Testis (tissue), 3 donors: ENCODE measurements around the gene CENPT. TPM values are rescaled to one million over a fixed set of nuclear protein-coding genes. Genes with fewer than 3 reads are reported as not detected.

ENCODE experiments used
- DNase-seq: peaks from one replicate; pipeline ENCODE4 v3.0.0-alpha.2; 2019
- H3K27ac ChIP-seq, 2 donors: fragments of 200-600 bp; sonication (generic); one replicate each; pipeline ENCODE4 v1.5.1; 2019
- H3K27me3 ChIP-seq: fragments of 200-600 bp; sonication (generic); one replicate; pipeline ENCODE4 v1.5.1; 2019
- H3K36me3 ChIP-seq: fragments of 200-600 bp; sonication (generic); one replicate; pipeline ENCODE4 v1.5.1; 2017; ENCODE audit warnings: low read depth; ENCODE audit errors: missing control alignments
- H3K4me1 ChIP-seq: fragments of 200-600 bp; sonication (generic); one replicate; pipeline ENCODE4 v1.5.1; 2019
- H3K4me3 ChIP-seq, 2 donors: fragments of 200-600 bp; sonication (generic); one replicate each; pipeline ENCODE4 v1.5.1; 2017 to 2019
- H3K9me3 ChIP-seq: fragments of 200-600 bp; sonication (generic); one replicate; pipeline ENCODE4 v1.5.1; 2017
- CTCF ChIP-seq, 3 experiments: fragments of 450-650 bp in 2 of 3; fragments of 200-600 bp in 1 of 3; sonication (generic) in 1 of 3; IDR thresholded peaks; one replicate each; pipeline ENCODE4 v1.5.1; 2016 to 2019; ENCODE audit warnings: antibody characterized with exemption in 3 of 3, mild to moderate bottlenecking in 2 of 3, moderate library complexity in 1 of 3
- POLR2A ChIP-seq: fragments of 450-650 bp; IDR thresholded peaks from one replicate; pipeline ENCODE4 v1.6.1; 2017; ENCODE audit warnings: antibody characterized with exemption, mild to moderate bottlenecking, moderate library complexity
- WGBS, 2 donors: methylation state at CpG; one replicate each; pipeline ENCODE4 v1.1.5; 2018; 5-methylcytosine and 5-hydroxymethylcytosine counted together
- intact Hi-C: fragments of 100-400 bp; cut with DNase I; formaldehyde crosslinking; loops from one replicate; pipeline ENCODE4 v1.15.1; 2023; ENCODE audit warnings: low total_unique reads
- polyA plus RNA-seq: library from polyadenylated mRNA; stranded (reverse); fragments of 350-450 nt; fragmentation: Illumina TruSeq; extraction: RNeasy Lipid Tissue Mini Kit (QIAGEN cat#74804); gene quantifications from one replicate; pipeline ENCODE4 v1.2.3, GENCODE V29; 2014; ENCODE audit warnings: low read depth, low replicate concordance; ENCODE audit not compliant: insufficient read depth
- total RNA-seq, 2 donors: library from RNA; depleted of rRNA; stranded (reverse); fragments of >200 nt; gene quantifications; one replicate each; pipeline ENCODE4 v1.2.3, GENCODE V29; 2016

The CENPT gene
- total and polyA plus RNA-seq, 3 donors from 2014 or later = 108 to 154 (median 115) TPM

GRCh38 chr16:67843343-67843765 is 4.1 kb downstream of the CENPT start:
- Histone ChIP-seq H3K36me3 (no peaks in the 10 kb centered on the region), H3K27me3 (no peaks in the 10 kb centered on the region), H3K9me3 (no peaks in the 10 kb centered on the region), H3K4me3 (peak overlapping the region; percentile 87 to 96), H3K4me1 (peaks cover 33% of the 10 kb centered on the region), H3K27ac (peak overlapping the region; percentile 37 to 100)
- TF ChIP-seq CTCF (IDR thresholded peaks at IDR 0.05) = no peak
- no peak for TF ChIP-seq POLR2A
- intact Hi-C loops = no loop called here
- DNase-seq = no peak
- WGBS, 2 donors = 2 to 5% methylated on average over 8 to 11 of the region's 11 CpGs

- peaks cover 26% of the 10 kb centered on the region for H3K4me1 ChIP-seq
- TF ChIP-seq CTCF (IDR thresholded peaks at IDR 0.05) = no peak
- no peak for TF ChIP-seq POLR2A
- no peaks in the 10 kb centered on the region for H3K27me3 ChIP-seq
- no peaks in the 10 kb centered on the region for H3K9me3 ChIP-seq
- intact Hi-C loops = no loop called here
- H3K27ac ChIP-seq = peak overlapping the region; percentile 52 to 100
- H3K4me3 ChIP-seq = peak overlapping the region; percentile 87 to 96
- WGBS, 2 donors = 0% methylated on average over 3 to 59 of the region's 67 CpGs
- DNase-seq = peak; percentile 62
- H3K36me3 ChIP-seq = no peaks in the 10 kb centered on the region
These were observed 4.8 kb downstream of the CENPT start for GRCh38 chr16:67842509-67843342.

GRCh38 chr16:67841816-67842508 is 5.5 kb downstream of the CENPT start, which contains the start of gene THAP11:
Gene THAP11 (plus strand): TSS chr16:67842320. CDS start chr16:67842555, 235 bp downstream.
- Histone ChIP-seq H3K9me3 (no peaks in the 10 kb centered on the region), H3K36me3 (no peaks in the 10 kb centered on the region), H3K27ac (peak within 1 kb of the TSS; percentile 100), H3K27me3 (no peaks in the 10 kb centered on the region), H3K4me3 (peak within 1 kb of the TSS; percentile 87 to 96), H3K4me1 (peaks cover 26% of the 10 kb centered on the region)
- intact Hi-C loops = no loop called here
- 0 to 1% methylated on average over 20 to 66 of the region's 83 CpGs for WGBS, 2 donors
- peak; percentile 97 for DNase-seq
- TF ChIP-seq CTCF (IDR thresholded peaks at IDR 0.05) (peak; percentile 88 to 97 (median 93)), POLR2A (no peak)

GRCh38 chr16:67841198-67841815 is 6.2 kb downstream of the CENPT start:
- no peak for DNase-seq
- H3K27me3 ChIP-seq = no peaks in the 10 kb centered on the region
- peak overlapping the region; percentile 100 for H3K27ac ChIP-seq
- intact Hi-C loops = no loop called here
- H3K4me3 ChIP-seq = peak overlapping the region; percentile 87 to 96
- H3K4me1 ChIP-seq = peaks cover 26% of the 10 kb centered on the region
- H3K9me3 ChIP-seq = no peaks in the 10 kb centered on the region
- TF ChIP-seq CTCF (IDR thresholded peaks at IDR 0.05) (no peak), POLR2A (no peak)
- no peaks in the 10 kb centered on the region for H3K36me3 ChIP-seq
- 36 to 44% methylated on average over 17 of the region's 17 CpGs for WGBS, 2 donors
